Skin of body (tissue), 2 donors: ENCODE measurements around the gene RPS6KA5. TPM values are rescaled to one million over a fixed set of nuclear protein-coding genes. Genes with fewer than 3 reads are reported as not detected.
A peak's percentile ranks its signal among the peaks of the same experiment; 100 is the strongest.
"Not testable (repeated sequence)": the region's sequence is repeated elsewhere in the genome, so short reads cannot be mapped to it uniquely, and the experiment has no call there.

Experiments used
- DNase-seq: peaks from one replicate; lab custom pipeline; 2025; lab: John Stamatoyannopoulos, UW
- total RNA-seq: library from RNA; depleted of rRNA; stranded (reverse); fragments of >200 nt; gene quantifications from one replicate; pipeline ENCODE4 v1.2.3, GENCODE V29; 2014

RPS6KA5 gene
- total RNA-seq, 1 donor from 2014 or later = 4.9 TPM

GRCh38 chr14:90874599-90874998, 185.8 kb downstream of the RPS6KA5 start:
- no peak for DNase-seq

DNA sequence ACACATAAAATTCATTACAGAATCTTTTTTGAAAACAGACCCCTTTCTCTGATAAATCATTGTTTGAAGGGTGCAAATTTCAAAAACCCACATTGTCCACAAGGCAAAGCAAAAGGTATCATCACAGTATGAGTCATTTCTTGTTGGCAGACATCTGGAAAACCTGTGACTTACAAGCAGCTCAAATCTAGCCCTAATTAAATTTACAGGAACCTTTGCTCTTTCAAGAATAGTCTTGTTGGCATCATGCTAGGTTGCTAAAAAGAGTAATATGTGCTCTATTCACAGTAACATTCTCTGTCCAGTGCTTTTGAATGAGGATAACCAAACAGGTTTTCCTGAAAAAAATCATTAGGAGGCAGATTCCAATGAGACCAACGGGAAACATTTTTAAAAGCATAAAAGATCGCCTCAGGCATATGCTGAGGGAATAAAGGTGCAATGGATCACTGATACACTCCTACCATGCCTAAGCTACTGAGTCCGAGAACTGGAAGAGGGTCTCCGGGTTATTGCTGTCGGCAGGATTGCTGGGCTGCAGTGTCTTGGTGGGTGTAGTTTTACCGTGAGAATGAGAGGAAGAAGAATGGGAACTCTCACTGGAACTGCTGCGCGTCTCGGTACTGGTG, 188.7 kb downstream of the RPS6KA5 start:
- DNase-seq = no peak

DNA sequence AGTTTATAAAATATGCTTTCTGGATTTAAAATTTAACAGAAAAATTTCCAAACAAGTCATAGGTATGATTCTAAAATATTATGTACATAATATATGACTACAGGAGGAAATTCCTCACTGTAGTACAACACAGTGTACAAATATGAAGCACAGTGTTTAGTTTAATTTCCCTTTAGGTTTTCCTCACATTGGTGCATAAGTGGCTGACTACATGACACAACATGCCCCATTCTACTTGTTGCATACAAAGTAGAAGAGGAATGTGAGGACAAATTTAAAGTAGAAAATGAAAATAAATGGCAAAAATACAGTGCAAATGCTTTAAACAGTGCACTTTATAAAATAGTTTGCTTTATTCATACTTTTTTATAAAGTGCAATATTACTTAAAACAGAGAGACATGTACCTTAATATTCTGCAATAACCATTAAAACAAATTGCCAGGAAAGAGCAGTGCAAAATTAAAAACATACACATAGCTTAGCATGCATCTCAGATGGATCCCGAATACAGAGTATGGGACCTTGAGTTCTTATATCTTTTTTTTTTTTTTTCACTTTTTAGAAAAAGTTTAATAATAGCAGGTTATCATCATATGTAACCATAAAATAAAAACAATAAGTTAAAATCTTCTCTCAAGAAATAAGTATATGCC, 189.4 kb downstream of the RPS6KA5 start:
- DNase-seq = no peak

- DNase-seq = no peak
Measured at GRCh38 chr14:90867501-90867900, 192.9 kb downstream of the RPS6KA5 start.

DNA sequence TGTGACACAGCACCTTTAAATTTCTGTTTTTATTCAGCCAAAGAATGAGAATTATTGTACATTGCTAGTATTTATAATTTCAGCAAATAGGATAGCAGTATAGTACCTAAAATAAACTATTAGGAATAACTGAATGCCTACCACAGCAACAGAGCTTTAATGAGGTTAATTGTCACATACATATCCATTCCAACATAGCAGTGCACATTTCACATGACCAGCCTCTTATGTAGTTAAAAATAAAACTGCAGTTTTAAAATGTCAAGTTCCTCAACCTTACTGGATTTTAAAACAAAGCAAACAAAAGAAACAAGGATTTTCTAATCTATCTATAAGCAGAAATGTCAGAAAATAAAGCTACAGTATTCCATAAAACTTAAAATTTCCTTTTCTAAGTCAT, 193.6 kb downstream of the RPS6KA5 start:
- DNase-seq = no peak

GRCh38 chr14:90864741-90865140, 195.7 kb downstream of the RPS6KA5 start:
- no peak for DNase-seq

DNA sequence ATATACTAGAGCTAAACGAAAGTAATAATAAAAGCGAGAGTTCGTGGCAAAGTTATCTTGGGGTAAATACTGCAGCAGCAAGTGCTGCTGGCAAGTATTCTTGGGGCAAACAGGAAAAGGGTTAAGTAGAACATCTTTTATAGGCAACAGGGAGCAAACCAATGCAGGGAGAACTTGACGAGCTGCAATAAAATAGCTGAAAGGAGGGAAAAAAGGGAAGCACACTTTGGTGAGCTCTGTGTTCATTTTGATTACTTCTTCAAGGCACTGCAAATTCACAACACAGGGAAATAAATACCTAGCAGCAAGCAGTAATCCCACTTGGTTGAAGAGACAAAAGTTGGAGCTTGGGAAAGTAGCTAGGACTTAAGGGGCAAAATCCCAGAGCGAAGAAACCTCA, 201.9 kb downstream of the RPS6KA5 start:
- DNase-seq = no peak

- no peak for DNase-seq
Measured at GRCh38 chr14:90857866-90858265, 202.6 kb downstream of the RPS6KA5 start.

- DNase-seq = not testable (repeated sequence)
Measured at GRCh38 chr14:90856115-90856514, 204.3 kb downstream of the RPS6KA5 start.

DNA sequence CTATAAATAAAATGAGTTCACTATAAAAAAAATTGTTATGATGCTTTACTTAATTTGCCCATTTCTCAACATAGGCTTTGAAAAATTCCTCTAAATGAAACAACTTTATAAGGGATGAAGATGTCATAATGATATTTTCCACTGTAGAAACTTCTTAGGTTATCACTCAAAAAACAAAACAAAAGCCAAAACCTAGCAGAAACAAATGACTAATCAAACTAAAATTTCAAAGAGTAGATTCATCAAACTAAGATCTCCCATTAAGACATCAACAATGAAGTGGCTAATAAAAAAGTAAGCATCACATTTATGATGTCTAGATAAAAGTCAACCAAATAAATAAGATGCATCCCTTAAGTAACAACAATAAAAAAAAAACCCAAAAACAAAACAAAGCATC, 207.3 kb downstream of the RPS6KA5 start:
- DNase-seq = no peak

DNA sequence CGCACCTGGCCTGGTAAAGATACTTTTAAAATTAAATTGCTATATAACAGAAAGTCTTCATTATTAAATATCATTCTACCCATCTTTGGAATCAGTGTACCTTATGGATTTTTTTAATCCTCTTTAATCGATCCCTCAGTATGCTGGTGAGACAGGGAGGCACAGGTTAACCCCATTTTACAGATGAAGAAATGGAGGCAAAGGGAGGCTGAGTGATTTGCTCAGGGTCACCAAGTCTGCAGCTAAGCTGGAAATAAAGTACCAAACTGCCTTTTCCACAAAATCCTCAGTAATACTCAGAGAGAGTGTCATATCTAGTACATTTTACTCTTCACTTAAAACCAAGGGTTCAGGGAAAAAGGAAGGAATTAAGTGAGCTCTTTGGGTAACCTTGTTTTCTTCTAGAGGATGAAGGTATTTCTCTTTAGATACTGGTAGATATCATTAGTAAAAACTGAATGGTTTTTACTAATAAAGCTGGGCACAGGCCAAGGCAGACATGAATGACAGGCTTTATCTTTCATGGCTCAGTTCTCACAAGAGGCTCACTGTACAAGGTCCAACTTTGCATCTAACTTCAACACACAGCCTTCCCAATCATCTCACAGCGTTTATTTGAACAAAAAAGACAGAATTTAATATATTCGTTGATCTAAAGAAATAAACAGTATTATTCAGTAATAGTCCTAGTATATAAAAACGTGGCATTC, 209.0 kb downstream of the RPS6KA5 start:
- DNase-seq = no peak

- peak; percentile 71 for DNase-seq
Measured at GRCh38 chr14:90850487-90850886, 210.0 kb downstream of the RPS6KA5 start.

DNA sequence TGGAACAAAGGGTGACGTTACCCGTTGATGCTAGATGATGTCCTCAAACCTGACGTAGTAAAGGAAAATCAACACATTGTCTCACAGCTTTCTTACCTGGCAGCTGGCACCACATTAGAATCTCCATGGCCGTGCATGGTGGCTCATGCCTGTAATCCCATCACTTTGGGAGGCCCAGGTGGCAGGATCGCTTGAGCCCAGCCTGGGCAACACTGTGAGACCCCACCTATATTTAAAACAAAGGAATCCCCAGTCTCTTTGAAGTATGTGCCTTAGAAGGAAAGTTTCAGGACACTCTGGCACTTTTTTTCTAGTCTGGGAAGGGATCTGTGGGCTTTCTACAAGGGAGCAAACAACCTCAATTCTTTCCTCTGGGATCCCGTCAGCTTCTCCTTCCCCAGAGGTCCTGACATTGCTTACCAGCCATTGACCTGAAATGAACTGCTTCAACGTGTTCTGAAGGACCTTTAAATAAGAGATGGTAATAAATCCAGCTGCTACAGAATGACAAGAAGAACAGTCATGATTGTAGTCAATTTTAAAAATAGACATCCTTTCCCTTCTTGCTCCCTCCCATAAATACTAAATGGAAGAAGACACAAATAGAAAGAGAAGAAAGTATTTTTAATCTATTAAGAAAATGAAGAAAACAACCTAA, 210.5 kb downstream of the RPS6KA5 start:
- no peak for DNase-seq

DNA sequence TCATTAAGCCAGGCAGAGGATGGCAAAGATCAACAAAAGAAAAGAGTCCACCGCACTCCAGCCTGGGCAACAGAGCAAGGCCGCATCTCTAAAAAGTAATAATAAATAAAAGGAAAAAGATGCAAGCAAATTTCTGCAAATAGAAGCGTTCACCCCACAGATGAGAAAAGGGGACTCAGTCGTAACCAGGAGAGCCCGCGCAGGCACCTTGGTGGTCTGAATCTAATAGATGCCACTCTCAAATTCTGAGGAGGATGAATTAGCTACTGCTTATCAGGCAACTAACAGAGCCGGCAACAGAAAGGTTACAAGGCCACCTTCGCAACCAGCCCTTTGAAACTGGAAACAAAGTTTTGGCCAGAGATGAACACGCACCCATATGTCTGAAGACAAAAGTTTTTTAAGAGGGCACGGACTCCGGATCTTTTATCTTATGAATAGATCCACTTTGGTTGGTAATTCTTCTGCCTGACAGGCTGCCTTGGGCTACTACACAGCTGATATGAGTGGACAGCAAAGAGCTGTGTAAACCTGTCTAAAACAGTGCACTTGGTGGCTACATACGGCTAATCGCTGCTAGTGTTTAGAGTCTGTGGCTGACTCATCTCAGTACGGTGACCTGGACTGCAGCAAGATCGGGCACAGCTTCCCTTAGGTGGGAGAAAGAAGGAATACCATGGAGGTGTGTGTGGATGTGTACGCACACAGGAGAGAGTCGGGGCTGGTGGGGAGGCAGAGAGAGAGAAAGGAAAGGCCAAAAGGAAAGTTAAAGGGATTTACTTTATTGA, 211.3 kb downstream of the RPS6KA5 start:
- DNase-seq = no peak

DNA sequence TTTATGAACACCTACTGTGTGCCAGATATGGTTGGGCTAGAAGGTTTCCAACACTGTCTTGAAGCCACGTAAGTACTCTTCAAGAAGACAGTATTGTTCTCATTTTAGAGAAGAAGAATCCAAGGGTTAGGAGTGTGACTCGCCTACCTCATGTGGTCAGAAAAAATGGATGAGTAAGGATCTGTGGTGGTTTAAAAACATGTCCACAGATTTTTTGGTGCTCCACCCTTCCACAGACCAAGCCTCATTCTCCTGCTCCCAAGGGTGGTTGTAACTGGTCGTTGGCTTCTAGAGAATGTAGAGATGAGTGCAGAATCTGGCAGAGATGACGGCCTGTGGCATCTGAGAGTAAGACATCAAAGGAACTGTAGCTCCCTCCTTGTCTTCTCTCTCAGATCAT, 213.9 kb downstream of the RPS6KA5 start:
- no peak for DNase-seq

DNA sequence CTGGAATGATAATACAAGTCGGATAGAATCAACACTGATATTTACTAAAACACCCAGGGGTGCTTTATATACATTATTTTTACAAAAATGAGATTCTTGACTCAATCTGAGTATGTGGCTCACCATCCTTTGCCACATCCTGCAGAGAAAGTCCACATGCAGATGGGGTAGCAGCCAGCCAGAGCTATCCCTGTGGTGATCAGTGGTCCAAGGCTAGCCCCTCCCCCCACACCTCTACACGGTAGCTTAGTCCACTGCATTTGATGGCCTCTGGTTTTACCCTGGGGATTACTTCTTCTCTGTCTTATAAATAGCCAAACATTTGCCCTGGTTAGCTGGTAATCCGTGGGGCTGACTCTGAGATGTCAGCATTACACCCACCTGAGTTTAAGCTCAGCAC, 216.1 kb downstream of the RPS6KA5 start:
- DNase-seq = no peak

DNA sequence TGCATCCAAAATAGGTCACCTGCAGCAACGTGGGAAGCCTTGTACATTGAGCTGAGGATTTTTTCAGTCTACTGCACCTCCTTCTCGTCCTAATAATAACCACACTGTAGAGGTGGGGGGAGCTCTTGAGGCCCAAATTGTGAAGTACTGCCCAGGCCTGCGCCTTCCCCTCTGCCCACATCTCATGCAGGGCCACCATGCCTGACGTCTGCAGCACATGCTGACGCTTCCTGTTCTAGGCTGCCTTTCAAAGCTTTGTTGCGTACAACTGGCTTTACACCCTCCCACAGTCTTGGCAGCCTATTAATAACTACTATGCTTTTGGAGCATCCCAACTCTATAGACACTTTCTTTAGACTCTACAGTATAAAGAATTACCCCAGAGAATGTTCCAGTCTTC, 217.7 kb downstream of the RPS6KA5 start:
- DNase-seq = peak; percentile 22

DNA sequence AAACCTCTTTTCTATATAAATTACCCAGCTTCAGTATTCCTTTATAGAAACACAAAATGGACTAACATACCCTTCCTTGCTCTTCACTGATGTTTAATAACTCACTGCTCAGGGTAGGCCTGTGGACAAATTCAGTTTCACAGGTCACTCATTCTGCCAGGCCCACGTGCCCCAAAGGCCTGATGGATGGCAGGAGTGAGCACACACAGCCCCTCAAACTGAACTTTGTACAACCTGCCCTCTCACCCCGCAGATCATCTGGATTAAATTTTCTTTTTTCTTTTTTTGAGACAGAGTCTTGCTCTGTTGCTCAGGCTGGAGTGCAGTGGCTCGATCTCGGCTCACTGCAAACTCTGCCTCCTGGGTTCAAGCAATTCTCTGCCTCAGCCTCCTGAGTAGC, 219.8 kb downstream of the RPS6KA5 start:
- DNase-seq = not testable (repeated sequence)

- no peak for DNase-seq
Measured at GRCh38 chr14:90839889-90840266, 220.6 kb downstream of the RPS6KA5 start.

- DNase-seq = peak; percentile 57
Measured at GRCh38 chr14:90839024-90839888, 221.2 kb downstream of the RPS6KA5 start.
